Activated CD4-positive, alpha-beta T cell treated with anti-CD3 and anti-CD28 coated beads, Interleukin-2, amount 50 U/mL, for 1 hour (primary cell): ENCODE results near the gene CCNA2.

ENCODE experiments used
- DNase-seq: peaks from one replicate; pipeline ENCODE4 v3.0.0-alpha.2; 2020

CCNA2 gene

GRCh38 chr4:121823505-121824170, at the start of gene CCNA2:
Gene CCNA2 (minus strand): TSS chr4:121823883. CDS start chr4:121823628, 255 bp downstream.
- DNase-seq: peak; percentile 95

GRCh38 chr4:121869841-121870822, 46.4 kb upstream of the CCNA2 start, which contains the start of gene BBS7:
Gene BBS7 (minus strand): TSS chr4:121870474. CDS start chr4:121870313, 161 bp downstream.
- DNase-seq: peak; percentile 96

- no peak for DNase-seq
These were observed 40.1 kb upstream of the CCNA2 start for GRCh38 chr4:121863799-121864198.

GRCh38 chr4:121861426-121861825, 37.7 kb upstream of the CCNA2 start:
- DNase-seq: no peak

GRCh38 chr4:121860121-121860520, 36.4 kb upstream of the CCNA2 start:
- no peak for DNase-seq

- no peak for DNase-seq
These were observed 27.7 kb upstream of the CCNA2 start for GRCh38 chr4:121851354-121851753.

GRCh38 chr4:121846662-121847061, 23.0 kb upstream of the CCNA2 start:
- no peak for DNase-seq

GRCh38 chr4:121842862-121843261, 19.2 kb upstream of the CCNA2 start:
- DNase-seq: no peak

GRCh38 chr4:121838136-121838535, 14.5 kb upstream of the CCNA2 start:
- no peak for DNase-seq

- no peak for DNase-seq
These were observed 5.8 kb upstream of the CCNA2 start for GRCh38 chr4:121829511-121829910.

GRCh38 chr4:121827853-121828252, 4.2 kb upstream of the CCNA2 start:
- DNase-seq: no peak

- no peak for DNase-seq
These were observed 1.3 kb upstream of the CCNA2 start for GRCh38 chr4:121824950-121825349.

GRCh38 chr4:121824171-121824527, 466 bp upstream of the CCNA2 start:
- no peak for DNase-seq

- DNase-seq: peak; percentile 23
These were observed 733 bp downstream of the CCNA2 start for GRCh38 chr4:121822796-121823504.

GRCh38 chr4:121822047-121822446, 1.6 kb downstream of the CCNA2 start:
- no peak for DNase-seq

GRCh38 chr4:121819216-121819965, 4.3 kb downstream of the CCNA2 start:
- no peak for DNase-seq

GRCh38 chr4:121818215-121818614, 5.5 kb downstream of the CCNA2 start:
- DNase-seq: no peak

- no peak for DNase-seq
These were observed 6.0 kb downstream of the CCNA2 start for GRCh38 chr4:121817701-121818100.

GRCh38 chr4:121817006-121817405, 6.7 kb downstream of the CCNA2 start:
- no peak for DNase-seq

GRCh38 chr4:121814756-121815155, 8.9 kb downstream of the CCNA2 start:
- DNase-seq: no peak

GRCh38 chr4:121811122-121811521, 12.6 kb downstream of the CCNA2 start:
- no peak for DNase-seq

GRCh38 chr4:121806411-121806810, 17.3 kb downstream of the CCNA2 start:
- no peak for DNase-seq

GRCh38 chr4:121801715-121802075, 22.0 kb downstream of the CCNA2 start:
- DNase-seq: no peak
